ENCODE results near the gene TIPIN. TPM values are rescaled to one million over a fixed set of nuclear protein-coding genes. Genes with fewer than 3 reads are reported as not detected.

Gene TIPIN
- total RNA-seq, 4 donors from 2014 or later: 2.9 to 5.3 (median 3.8) TPM

- no peak overlapping the region for H3K4me3 ChIP-seq
- WGBS: 88% methylated on average over 8 of the region's 8 CpGs
- H3K27ac ChIP-seq (replicated peaks in 1 of 4): no peak overlapping the region
- H3K36me3 ChIP-seq: peaks cover 0 to 6% (median 2%) of the 10 kb centered on the region in 4 donors
- intact Hi-C loops (cut with DNase I): no loop called here
- TF ChIP-seq CTCF (IDR thresholded peaks at IDR 0.05): no peak
- TF ChIP-seq EP300 (IDR thresholded peaks at IDR 0.05): no peak
- TF ChIP-seq POLR2AphosphoS5 (IDR thresholded peaks at IDR 0.05): no peak
- no peak for TF ChIP-seq POLR2A (IDR thresholded peaks at IDR 0.05; ENCODE audit: low read depth)
- no peaks in the 10 kb centered on the region for H3K27me3 ChIP-seq
- DNase-seq (ENCODE audit: extremely low spot score): no peak
- H3K4me1 ChIP-seq: peaks cover 25 to 39% (median 31%) of the 10 kb centered on the region in 4 donors
- no peaks in the 10 kb centered on the region for H3K9me3 ChIP-seq
Measured at GRCh38 chr15:66404122-66404521, 47.6 kb upstream of the TIPIN start.

DNA sequence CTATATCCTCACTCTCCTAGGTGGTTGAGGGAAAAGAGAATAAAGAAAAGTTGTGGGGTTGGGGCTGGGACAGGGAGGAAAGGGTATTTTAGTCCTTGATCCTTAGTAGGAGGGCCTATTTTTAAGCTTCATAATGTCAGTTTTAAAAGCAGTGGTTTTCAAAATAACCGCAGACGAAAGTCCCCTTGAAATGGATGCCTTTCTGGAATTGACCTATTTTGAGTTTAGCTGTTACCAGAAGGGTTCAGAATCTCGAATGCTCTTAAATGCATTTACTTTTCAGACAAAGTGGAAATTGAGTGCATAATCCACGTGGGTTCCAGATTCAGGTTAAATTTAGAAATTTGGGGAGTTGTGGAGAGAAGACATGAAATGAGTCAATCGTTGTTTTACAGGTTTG is 46.8 kb upstream of the TIPIN start:
- Histone ChIP-seq H3K27ac (replicated peaks in 1 of 4) (no peak overlapping the region), H3K27me3 (no peaks in the 10 kb centered on the region), H3K36me3 (peaks cover 0 to 8% (median 3%) of the 10 kb centered on the region in 4 donors), H3K9me3 (no peaks in the 10 kb centered on the region), H3K4me3 (no peak overlapping the region), H3K4me1 (peaks cover 25 to 32% (median 28%) of the 10 kb centered on the region in 4 donors)
- TF ChIP-seq POLR2AphosphoS5 (IDR thresholded peaks at IDR 0.05) (no peak), EP300 (IDR thresholded peaks at IDR 0.05) (no peak), CTCF (IDR thresholded peaks at IDR 0.05) (no peak), POLR2A (IDR thresholded peaks at IDR 0.05; ENCODE audit: low read depth) (no peak)
- 91% methylated on average over 5 of the region's 5 CpGs for WGBS
- intact Hi-C loops (cut with DNase I): no loop called here
- no peak for DNase-seq (ENCODE audit: extremely low spot score)

GRCh38 chr15:66402761-66403284 is 46.3 kb upstream of the TIPIN start:
- H3K4me3 ChIP-seq: no peak overlapping the region
- TF ChIP-seq POLR2AphosphoS5 (IDR thresholded peaks at IDR 0.05) (no peak), POLR2A (IDR thresholded peaks at IDR 0.05; ENCODE audit: low read depth) (no peak), CTCF (IDR thresholded peaks at IDR 0.05) (no peak), EP300 (IDR thresholded peaks at IDR 0.05) (no peak)
- no peak for DNase-seq (ENCODE audit: extremely low spot score)
- 91% methylated on average over 3 of the region's 3 CpGs for WGBS
- intact Hi-C loops (cut with DNase I): no loop called here
- no peaks in the 10 kb centered on the region for H3K9me3 ChIP-seq
- no peak overlapping the region for H3K27ac ChIP-seq (replicated peaks in 1 of 4)
- H3K27me3 ChIP-seq: no peaks in the 10 kb centered on the region
- peaks cover 0 to 8% (median 3%) of the 10 kb centered on the region in 4 donors for H3K36me3 ChIP-seq
- peaks cover 25 to 30% (median 27%) of the 10 kb centered on the region in 4 donors for H3K4me1 ChIP-seq

DNA sequence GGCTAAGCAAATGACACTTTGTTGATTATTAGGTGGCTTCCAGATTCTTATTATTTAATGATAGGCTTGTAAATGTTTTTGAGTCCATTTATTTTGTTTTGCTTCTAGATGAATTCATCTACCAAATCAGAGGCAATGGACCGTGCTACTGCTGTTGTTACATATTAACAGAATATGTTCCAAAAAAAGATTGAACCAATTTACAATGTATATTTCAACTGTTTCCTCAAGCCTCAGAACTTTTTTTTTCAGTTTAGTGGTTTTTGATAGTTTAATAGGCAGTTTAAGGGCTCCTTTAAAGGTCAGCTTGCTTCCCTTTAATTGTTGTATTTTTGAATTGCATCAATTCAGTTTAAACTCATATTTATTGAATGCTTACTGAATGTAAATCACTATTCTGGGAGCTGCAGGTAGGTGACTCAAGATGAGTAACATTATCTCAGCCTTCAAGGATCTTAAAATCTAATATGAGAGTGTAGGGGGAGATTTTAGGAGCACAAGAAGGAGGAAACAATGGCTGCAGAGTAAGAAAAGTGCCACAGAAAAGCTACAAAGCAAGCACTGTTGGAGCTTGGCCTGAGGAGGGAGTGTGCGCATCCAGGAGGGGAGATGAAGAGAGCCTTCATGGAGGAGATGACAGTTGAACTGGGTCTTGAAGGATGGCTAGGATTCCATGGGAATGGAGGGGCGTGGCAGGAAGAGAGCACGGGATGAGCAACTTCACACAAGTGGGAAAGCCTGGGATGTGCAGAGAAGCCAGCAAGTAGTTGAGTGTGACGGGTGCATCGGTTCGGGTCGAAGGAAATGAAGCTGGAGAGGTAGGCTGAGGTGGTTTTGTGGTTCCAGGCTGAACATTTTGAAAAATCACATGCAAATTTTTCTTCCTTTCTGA is 44.9 kb upstream of the TIPIN start:
- WGBS: 93% methylated on average over 8 of the region's 8 CpGs
- H3K4me1 ChIP-seq: peaks cover 25 to 30% (median 27%) of the 10 kb centered on the region in 4 donors
- intact Hi-C loops (cut with DNase I): no loop called here
- H3K27me3 ChIP-seq: no peaks in the 10 kb centered on the region
- H3K4me3 ChIP-seq: no peak overlapping the region
- H3K9me3 ChIP-seq: no peaks in the 10 kb centered on the region
- TF ChIP-seq POLR2AphosphoS5 (IDR thresholded peaks at IDR 0.05) (no peak), POLR2A (IDR thresholded peaks at IDR 0.05; ENCODE audit: low read depth) (no peak), EP300 (IDR thresholded peaks at IDR 0.05) (no peak), CTCF (IDR thresholded peaks at IDR 0.05) (no peak)
- DNase-seq (ENCODE audit: extremely low spot score): no peak
- H3K36me3 ChIP-seq: peaks cover 0 to 10% (median 6%) of the 10 kb centered on the region in 4 donors
- H3K27ac ChIP-seq (replicated peaks in 1 of 4): no peak overlapping the region

All from esophagus muscularis mucosa (tissue), 4 donors.